ENCODE measurements around the gene TRIOBP. TPM values are rescaled to one million over a fixed set of nuclear protein-coding genes. Genes with fewer than 3 reads are reported as not detected.

The TRIOBP gene
- total RNA-seq, 2 donors from 2014 or later = 74.7 to 82.2 TPM

- TF ChIP-seq CTCF (conservative IDR thresholded peaks at IDR 0.05) = peak; percentile 59
- Mint-ChIP-seq H3K4me3 (no peak overlapping the region), H3K27me3 (ENCODE audit: insufficient read depth) (peaks cover 13% of the 10 kb centered on the region)
Observed at GRCh38 chr22:37731804-37732471, 35.1 kb downstream of the TRIOBP start.

GRCh38 chr22:37732699-37733607 is 36.1 kb downstream of the TRIOBP start:
- DNase-seq = no peak
- no peaks in the 10 kb centered on the region for H3K9me3 Mint-ChIP-seq
- H3K4me3 ChIP-seq (ENCODE audit: low read length) = no peak overlapping the region
- peaks cover 6% of the 10 kb centered on the region for H3K4me1 ChIP-seq (ENCODE audit: control insufficient read depth, insufficient read depth, low read length)
- no peaks in the 10 kb centered on the region for H3K9me3 ChIP-seq (ENCODE audit: control insufficient read depth, low read length)
- peaks cover 22% of the 10 kb centered on the region for H3K4me1 Mint-ChIP-seq
- no peaks in the 10 kb centered on the region for H3K27me3 ChIP-seq (ENCODE audit: control insufficient read depth, insufficient read depth, low read length, poor library complexity, severe bottlenecking)
- peak overlapping the region; percentile 11 for H3K27ac Mint-ChIP-seq
- peaks cover 19% of the 10 kb centered on the region for H3K27me3 Mint-ChIP-seq (ENCODE audit: insufficient read depth)
- peaks cover 9% of the 10 kb centered on the region for H3K36me3 ChIP-seq (ENCODE audit: control insufficient read depth, insufficient read depth, low read length)
- no peak overlapping the region for H3K9ac ChIP-seq (ENCODE audit: extremely low read depth, low read length, poor library complexity, severe bottlenecking)
- 89 to 91% methylated on average over 14 to 19 of the region's 19 CpGs for WGBS, 2 experiments (ENCODE audit: insufficient coverage in 1 of 2, insufficient read length in 1 of 2)
- H3K27ac ChIP-seq (ENCODE audit: low read depth, low read length) = no peak overlapping the region
- TF ChIP-seq CTCF (conservative IDR thresholded peaks at IDR 0.05) = no peak
- H3K4me3 Mint-ChIP-seq = no peak overlapping the region
- H3K36me3 Mint-ChIP-seq (ENCODE audit: low read depth) = peaks cover 16% of the 10 kb centered on the region

More at GRCh38 chr22:37731804-37732471, 35.1 kb downstream of the TRIOBP start:
- H3K9ac ChIP-seq (ENCODE audit: extremely low read depth, low read length, poor library complexity, severe bottlenecking) = no peak overlapping the region
- WGBS, 2 experiments (ENCODE audit: insufficient coverage in 1 of 2, insufficient read length in 1 of 2) = 88 to 93% methylated on average over 9 to 13 of the region's 13 CpGs
- DNase-seq = peak; percentile 53
- Mint-ChIP-seq H3K27ac (peak overlapping the region; percentile 52), H3K9me3 (no peaks in the 10 kb centered on the region), H3K36me3 (ENCODE audit: low read depth) (peaks cover 14% of the 10 kb centered on the region), H3K4me1 (peaks cover 22% of the 10 kb centered on the region)
- peaks cover 6% of the 10 kb centered on the region for H3K4me1 ChIP-seq (ENCODE audit: control insufficient read depth, insufficient read depth, low read length)
- H3K27me3 ChIP-seq (ENCODE audit: control insufficient read depth, insufficient read depth, low read length, poor library complexity, severe bottlenecking) = no peaks in the 10 kb centered on the region
- no peaks in the 10 kb centered on the region for H3K9me3 ChIP-seq (ENCODE audit: control insufficient read depth, low read length)
- peaks cover 9% of the 10 kb centered on the region for H3K36me3 ChIP-seq (ENCODE audit: control insufficient read depth, insufficient read depth, low read length)
- H3K27ac ChIP-seq (ENCODE audit: low read depth, low read length) = no peak overlapping the region
- H3K4me3 ChIP-seq (ENCODE audit: low read length) = no peak overlapping the region

DNA sequence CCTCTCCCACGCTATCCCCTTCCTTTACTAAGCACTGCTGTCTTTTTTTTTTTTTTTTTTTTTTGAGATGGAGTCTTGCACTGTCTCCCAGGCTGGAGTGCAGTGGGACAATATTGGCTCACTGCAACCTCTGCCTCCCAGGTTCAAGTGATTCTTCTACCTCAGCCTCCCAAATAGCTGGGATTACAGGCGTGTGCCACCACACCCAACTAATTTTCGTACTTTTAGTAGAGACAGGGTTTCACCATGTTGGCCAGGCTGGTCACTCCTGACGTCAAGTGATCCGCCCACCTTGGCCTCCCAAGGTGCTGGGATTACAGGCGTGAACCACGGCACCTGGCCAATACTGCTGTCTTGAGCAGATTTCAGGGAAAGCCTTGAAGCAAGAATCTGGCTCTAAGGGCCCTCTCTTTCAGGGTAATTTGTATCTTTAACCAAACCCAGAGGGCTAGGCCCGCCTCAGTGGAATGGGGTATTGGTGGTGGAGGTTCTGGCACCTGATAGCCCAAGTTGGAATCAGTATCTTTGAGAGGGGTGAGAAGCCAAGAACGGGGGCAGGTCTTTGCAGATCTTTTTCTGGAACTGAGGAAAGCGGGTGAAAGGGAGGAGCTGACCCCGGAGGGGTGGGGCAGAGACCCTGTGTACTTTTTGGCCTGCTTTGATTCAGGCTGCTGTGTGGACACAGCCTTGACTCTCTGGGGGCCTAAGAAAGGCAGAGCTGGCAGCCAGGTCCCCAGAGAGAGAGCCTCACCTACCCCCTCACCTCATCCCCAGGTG is 37.0 kb downstream of the TRIOBP start:
- Mint-ChIP-seq H3K9me3 (no peaks in the 10 kb centered on the region), H3K36me3 (ENCODE audit: low read depth) (peaks cover 16% of the 10 kb centered on the region), H3K4me3 (no peak overlapping the region), H3K27me3 (ENCODE audit: insufficient read depth) (peaks cover 25% of the 10 kb centered on the region), H3K27ac (peak overlapping the region; percentile 74), H3K4me1 (peaks cover 22% of the 10 kb centered on the region)
- Histone ChIP-seq H3K4me1 (ENCODE audit: control insufficient read depth, insufficient read depth, low read length) (peaks cover 6% of the 10 kb centered on the region), H3K27me3 (ENCODE audit: control insufficient read depth, insufficient read depth, low read length, poor library complexity, severe bottlenecking) (no peaks in the 10 kb centered on the region), H3K27ac (ENCODE audit: low read depth, low read length) (no peak overlapping the region), H3K9me3 (ENCODE audit: control insufficient read depth, low read length) (no peaks in the 10 kb centered on the region), H3K36me3 (ENCODE audit: control insufficient read depth, insufficient read depth, low read length) (peaks cover 9% of the 10 kb centered on the region), H3K9ac (ENCODE audit: extremely low read depth, low read length, poor library complexity, severe bottlenecking) (no peak overlapping the region), H3K4me3 (ENCODE audit: low read length) (no peak overlapping the region)
- DNase-seq = peak; percentile 52
- 86 to 90% methylated on average over 4 to 11 of the region's 11 CpGs for WGBS, 2 experiments (ENCODE audit: insufficient coverage in 1 of 2, insufficient read length in 1 of 2)
- no peak for TF ChIP-seq CTCF (conservative IDR thresholded peaks at IDR 0.05)

Measured in endodermal cell (in vitro differentiated cells).